Urothelium cell line (cell line): ENCODE results near the gene PATL1.
A peak's percentile ranks its signal among the peaks of the same experiment; 100 is the strongest.

Experiments used
- DNase-seq: peaks from one replicate; pipeline ENCODE4 v3.0.0; 2011; ENCODE audit warnings: low spot score, mixed read lengths
- FAIRE-seq: peaks from 2 replicates; lab custom pipeline; 2011; peaks lifted over from hg19 to GRCh38; lab: Jason Lieb, UNC

PATL1 gene

GRCh38 chr11:59616396-59616982 is 52.3 kb downstream of the PATL1 start:
- DNase-seq = peak; percentile 6
- FAIRE-seq = no peak

DNA sequence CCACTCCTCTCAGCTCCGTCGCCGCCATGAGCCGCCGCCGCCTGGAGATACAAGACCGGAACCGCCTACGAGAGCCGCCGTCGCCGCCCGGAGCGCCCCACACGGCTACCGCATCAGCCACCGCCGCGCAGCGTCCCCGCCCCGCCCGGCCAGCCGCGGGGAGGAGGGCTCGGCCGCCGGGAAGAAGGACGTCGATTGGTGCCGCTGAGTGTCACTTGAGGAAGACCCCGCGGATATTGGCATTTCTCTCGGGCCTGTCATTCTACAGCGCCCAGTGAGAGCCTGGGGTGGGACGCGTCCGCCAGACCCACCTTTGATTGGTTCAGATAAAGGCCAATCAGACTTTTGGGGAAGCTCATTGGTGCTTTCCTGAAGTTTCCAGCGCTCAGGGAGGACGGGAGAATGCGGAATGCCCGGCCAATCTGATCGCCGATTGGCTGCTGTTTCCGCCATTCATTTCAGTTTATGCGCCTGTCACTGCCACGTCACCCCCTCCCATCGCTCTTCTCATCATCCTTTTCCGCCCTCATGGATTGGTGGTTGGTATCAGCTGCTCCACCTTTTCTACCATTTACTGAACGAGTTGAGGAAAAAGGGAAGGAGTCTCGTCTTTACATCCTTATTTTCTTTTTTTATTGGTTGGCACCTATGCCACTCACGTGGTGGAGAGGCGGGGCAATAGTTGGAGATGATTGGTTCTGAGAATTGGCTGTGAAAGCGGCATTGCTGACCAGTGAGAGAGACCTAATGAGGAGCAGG is 53.0 kb downstream of the PATL1 start, which contains the start of gene OSBP:
TSS of gene OSBP (minus strand) at position 138 of the 759 bp plus-strand sequence. CDS start at position 28, 110 bp downstream.
- FAIRE-seq (peak; percentile 85), DNase-seq (peak; percentile 98)

GRCh38 chr11:59615120-59615636 is 53.7 kb downstream of the PATL1 start:
- FAIRE-seq (no peak), DNase-seq (peak; percentile 29)

GRCh38 chr11:59614277-59615119 is 54.3 kb downstream of the PATL1 start:
- DNase-seq (no peak), FAIRE-seq (no peak)

DNA sequence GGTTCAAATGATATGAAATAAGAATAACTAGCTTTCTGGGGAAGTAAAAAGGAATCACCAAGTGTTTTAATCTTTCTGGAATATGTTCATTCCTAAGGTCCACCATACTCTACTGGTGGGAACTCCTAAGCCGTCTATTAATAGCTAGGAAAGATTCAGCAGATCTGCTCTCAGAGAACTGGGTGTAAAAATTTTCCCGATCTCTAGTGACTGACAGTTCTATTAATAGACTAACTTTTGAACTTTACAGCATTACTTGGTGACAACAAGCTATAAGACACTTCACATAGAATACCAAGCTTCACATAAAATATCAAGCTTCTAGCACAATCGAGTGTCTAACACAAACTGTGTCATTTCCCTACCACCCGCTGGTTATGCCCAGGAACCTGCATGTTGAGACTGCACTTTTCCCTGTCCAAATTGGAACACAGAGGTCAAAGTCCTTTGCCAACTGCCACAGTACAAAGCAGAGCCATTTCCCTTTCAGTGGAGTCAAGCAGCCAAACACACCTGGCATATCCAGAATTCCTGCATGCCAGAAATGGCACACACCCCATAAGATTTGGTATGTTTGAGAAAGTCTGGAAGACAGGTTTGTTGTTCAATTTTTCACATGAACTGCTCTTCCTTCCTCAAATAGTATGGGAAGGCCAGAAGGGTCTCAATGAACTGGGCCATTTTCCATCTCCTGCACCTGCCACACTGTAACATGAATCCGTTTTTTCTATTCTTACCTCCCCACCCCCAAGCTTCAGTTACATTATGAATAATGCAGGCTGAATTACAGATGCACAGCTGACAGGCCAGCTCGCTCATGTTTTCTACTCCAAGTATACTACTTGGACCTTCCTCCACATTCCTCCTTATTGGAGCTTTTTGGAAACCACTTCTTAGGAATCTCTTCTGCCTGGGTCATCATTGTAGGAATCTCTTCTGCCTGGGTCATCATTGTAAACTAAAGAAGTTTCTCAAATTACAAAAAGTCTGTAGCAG is 57.0 kb downstream of the PATL1 start:
- DNase-seq (no peak), FAIRE-seq (no peak)

DNA sequence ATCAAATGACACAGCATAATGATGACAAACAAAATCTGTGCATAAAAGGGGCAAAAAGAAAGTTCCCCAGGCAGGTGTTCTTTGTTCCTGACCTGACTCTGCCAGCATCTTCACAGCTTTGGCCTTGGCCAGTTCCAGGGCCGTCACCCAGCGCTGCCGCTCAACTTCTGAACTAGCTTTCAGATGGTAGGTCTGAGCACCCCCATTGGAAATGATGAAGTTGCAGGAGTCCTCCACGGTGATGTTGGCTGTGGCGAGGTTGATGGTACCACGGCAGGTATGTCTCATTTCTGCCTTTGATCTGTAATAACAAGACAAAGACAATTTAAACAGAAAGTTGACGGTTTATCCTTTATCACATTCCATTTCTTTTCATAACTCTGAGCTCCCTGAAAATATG is 58.5 kb downstream of the PATL1 start:
- no peak for FAIRE-seq
- no peak for DNase-seq

GRCh38 chr11:59607703-59608454 is 61.0 kb downstream of the PATL1 start:
- FAIRE-seq = no peak

GRCh38 chr11:59602432-59602831 is 66.4 kb downstream of the PATL1 start:
- FAIRE-seq (peak; percentile 27), DNase-seq (no peak)

More at GRCh38 chr11:59607703-59608454, 61.0 kb downstream of the PATL1 start:
- no peak for DNase-seq

DNA sequence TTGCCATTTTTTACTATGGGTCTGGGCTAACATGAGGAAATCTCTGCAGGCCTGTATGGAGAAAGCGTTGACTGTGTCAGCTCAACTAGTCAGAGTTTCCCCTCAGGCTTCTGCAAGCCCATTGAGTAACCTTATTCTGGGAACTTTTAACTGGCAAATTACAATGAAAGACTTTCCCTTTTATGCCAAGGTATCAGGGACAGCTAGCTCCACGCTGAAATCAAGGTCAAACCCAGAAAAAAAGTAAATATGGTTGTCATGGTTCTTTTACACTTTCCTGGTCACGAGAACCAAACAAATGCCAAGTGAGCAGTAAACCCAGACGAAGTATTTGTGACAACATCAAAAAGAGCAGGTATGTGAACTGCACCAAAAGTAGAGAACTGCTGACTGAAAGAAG is 67.0 kb downstream of the PATL1 start:
- no peak for FAIRE-seq
- DNase-seq = no peak

- DNase-seq (no peak), FAIRE-seq (no peak)
These were observed 68.2 kb downstream of the PATL1 start for GRCh38 chr11:59600636-59601035.

DNA sequence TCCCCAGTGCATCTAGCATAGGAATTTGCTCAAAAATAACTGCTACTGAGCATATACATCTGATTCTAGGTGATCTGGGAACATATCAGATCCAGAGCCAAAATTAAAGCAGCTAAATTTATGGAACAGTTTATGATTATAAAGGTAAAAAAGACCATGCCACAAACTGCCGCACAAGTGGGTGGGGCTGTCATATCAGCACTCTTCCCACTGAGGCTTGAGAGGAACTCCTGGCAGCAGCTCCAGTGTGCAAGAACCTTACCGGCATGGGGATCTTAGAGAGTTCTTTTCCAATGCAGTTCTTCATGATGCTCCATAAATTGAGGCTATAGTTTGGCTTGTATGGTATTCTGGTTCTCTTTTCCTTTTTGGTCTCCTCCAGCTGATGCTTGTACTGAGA is 68.6 kb downstream of the PATL1 start:
- no peak for FAIRE-seq
- no peak for DNase-seq

DNA sequence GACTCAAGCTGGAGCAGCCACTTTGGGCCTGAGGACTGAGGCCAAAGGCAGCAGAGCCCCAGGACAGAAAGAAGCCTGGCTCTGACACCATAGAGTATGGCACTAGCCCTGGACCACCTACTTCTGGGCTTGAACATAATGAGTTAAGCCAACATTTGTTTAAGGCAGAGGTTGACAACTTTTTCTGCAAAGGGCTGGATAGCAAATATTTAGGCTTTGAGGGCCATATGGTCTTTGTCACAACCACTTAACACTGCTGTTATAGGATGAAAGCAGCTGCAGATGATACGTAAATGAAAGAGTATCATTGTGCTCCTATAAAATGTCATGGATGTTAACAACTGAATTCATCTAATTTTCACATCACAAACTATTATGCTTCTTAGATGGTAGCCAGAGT is 69.9 kb downstream of the PATL1 start:
- FAIRE-seq = no peak
- DNase-seq = no peak
